HuH-7.5 (cell line): ENCODE measurements around the gene GSTA5.
"Not testable (repeated sequence)": the region's sequence is repeated elsewhere in the genome, so short reads cannot be mapped to it uniquely, and the experiment has no call there.

Source experiments
- DNase-seq: peaks from one replicate; pipeline ENCODE4 v3.0.0; 2011; ENCODE audit warnings: low spot score

Gene GSTA5

GRCh38 chr6:52840763-52841585, at the start of gene GSTA5:
Gene GSTA5, minus strand, starts transcription at chr6:52840813.
- DNase-seq, result no peak

- DNase-seq, result no peak
Measured at GRCh38 chr6:52890018-52890417, 49.4 kb upstream of the GSTA5 start.

- no peak for DNase-seq
Measured at GRCh38 chr6:52887910-52888524, 47.4 kb upstream of the GSTA5 start.

GRCh38 chr6:52881996-52882841, 41.6 kb upstream of the GSTA5 start:
- DNase-seq, result peak; percentile 37

GRCh38 chr6:52881662-52881995, 41.0 kb upstream of the GSTA5 start:
- no peak for DNase-seq

GRCh38 chr6:52877786-52878185, 37.2 kb upstream of the GSTA5 start:
- no peak for DNase-seq

- DNase-seq, result no peak
Measured at GRCh38 chr6:52877168-52877567, 36.6 kb upstream of the GSTA5 start.

- no peak for DNase-seq
Measured at GRCh38 chr6:52876056-52876787, 35.6 kb upstream of the GSTA5 start.

GRCh38 chr6:52872031-52872430, 31.4 kb upstream of the GSTA5 start:
- DNase-seq, result no peak

- no peak for DNase-seq
Measured at GRCh38 chr6:52871621-52872020, 31.0 kb upstream of the GSTA5 start.

- not testable (repeated sequence) for DNase-seq
Measured at GRCh38 chr6:52870335-52871091, 29.9 kb upstream of the GSTA5 start.

- DNase-seq, result not testable (repeated sequence)
Measured at GRCh38 chr6:52868899-52869298, 28.3 kb upstream of the GSTA5 start.

GRCh38 chr6:52868240-52868639, 27.6 kb upstream of the GSTA5 start:
- no peak for DNase-seq

GRCh38 chr6:52861151-52861550, 20.5 kb upstream of the GSTA5 start:
- DNase-seq, result not testable (repeated sequence)

- DNase-seq, result no peak
Measured at GRCh38 chr6:52858416-52858815, 17.8 kb upstream of the GSTA5 start.

- DNase-seq, result not testable (repeated sequence)
Measured at GRCh38 chr6:52856137-52856536, 15.5 kb upstream of the GSTA5 start.

- DNase-seq, result no peak
Measured at GRCh38 chr6:52849137-52849536, 8.5 kb upstream of the GSTA5 start.

GRCh38 chr6:52846002-52846401, 5.4 kb upstream of the GSTA5 start:
- no peak for DNase-seq

- no peak for DNase-seq
Measured at GRCh38 chr6:52843605-52844004, 3.0 kb upstream of the GSTA5 start.

GRCh38 chr6:52839124-52840055, 1.2 kb downstream of the GSTA5 start:
- peak; percentile 49 for DNase-seq
